Lower leg skin (tissue), 4 donors: ENCODE results near the gene SPATA31D3. TPM values are rescaled to one million over a fixed set of nuclear protein-coding genes. Genes with fewer than 3 reads are reported as not detected.

Experiments
- DNase-seq, 2 donors: peaks; one replicate each; pipeline ENCODE4 v3.0.0-alpha.2; 2019; ENCODE audit warnings: low spot score in 2 of 2
- H3K4me3 ChIP-seq: fragments of 200-600 bp; sonication (generic); 2 replicates; pipeline ENCODE4 v1.5.1; 2017; ENCODE audit warnings: mild to moderate bottlenecking, low read depth; ENCODE audit not compliant: poor library complexity, severe bottlenecking
- POLR2A ChIP-seq, 2 donors: fragments of 450-650 bp; IDR thresholded peaks; one replicate each; pipeline ENCODE4 v1.6.1; 2016 to 2017; ENCODE audit warnings: antibody characterized with exemption in 2 of 2, mild to moderate bottlenecking in 1 of 2, moderate library complexity in 1 of 2
- WGBS, 2 donors: methylation state at CpG; one replicate each; pipeline ENCODE4 v1.1.5; 2018; 5-methylcytosine and 5-hydroxymethylcytosine counted together
- intact Hi-C: fragments of 100-400 bp; cut with DNase I; formaldehyde crosslinking; loops from one replicate; pipeline ENCODE4 v1.15.0; 2023; ENCODE audit warnings: low total_unique reads
- total RNA-seq, 4 donors: library from RNA; depleted of rRNA; stranded (reverse); fragments of >200 nt; gene quantifications; one replicate each; pipeline ENCODE4 v1.1.0, GENCODE V29; 2016
- TF ChIP-seq, protein P1 (sequence below), 3 donors: fragments of 450-650 bp; IDR thresholded peaks; one replicate each; pipeline ENCODE4 v1.5.1; 2016; ENCODE audit warnings: antibody characterized with exemption in 3 of 3, mild to moderate bottlenecking in 3 of 3, moderate library complexity in 2 of 3

Gene SPATA31D3
- total RNA-seq, 4 donors from 2014 or later = not detected

- WGBS, 2 donors = 94 to 100% methylated on average over 1 of the region's 1 CpG
- no peak for TF ChIP-seq POLR2A (IDR thresholded peaks at IDR 0.05)
- TF ChIP-seq, protein P1, sequence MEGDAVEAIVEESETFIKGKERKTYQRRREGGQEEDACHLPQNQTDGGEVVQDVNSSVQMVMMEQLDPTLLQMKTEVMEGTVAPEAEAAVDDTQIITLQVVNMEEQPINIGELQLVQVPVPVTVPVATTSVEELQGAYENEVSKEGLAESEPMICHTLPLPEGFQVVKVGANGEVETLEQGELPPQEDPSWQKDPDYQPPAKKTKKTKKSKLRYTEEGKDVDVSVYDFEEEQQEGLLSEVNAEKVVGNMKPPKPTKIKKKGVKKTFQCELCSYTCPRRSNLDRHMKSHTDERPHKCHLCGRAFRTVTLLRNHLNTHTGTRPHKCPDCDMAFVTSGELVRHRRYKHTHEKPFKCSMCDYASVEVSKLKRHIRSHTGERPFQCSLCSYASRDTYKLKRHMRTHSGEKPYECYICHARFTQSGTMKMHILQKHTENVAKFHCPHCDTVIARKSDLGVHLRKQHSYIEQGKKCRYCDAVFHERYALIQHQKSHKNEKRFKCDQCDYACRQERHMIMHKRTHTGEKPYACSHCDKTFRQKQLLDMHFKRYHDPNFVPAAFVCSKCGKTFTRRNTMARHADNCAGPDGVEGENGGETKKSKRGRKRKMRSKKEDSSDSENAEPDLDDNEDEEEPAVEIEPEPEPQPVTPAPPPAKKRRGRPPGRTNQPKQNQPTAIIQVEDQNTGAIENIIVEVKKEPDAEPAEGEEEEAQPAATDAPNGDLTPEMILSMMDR (IDR thresholded peaks at IDR 0.05) = no peak
- H3K4me3 ChIP-seq = no peak overlapping the region
- intact Hi-C loops = no loop called here
- DNase-seq = no peak
Observed at GRCh38 chr9:81953096-81953495, 9.8 kb downstream of the SPATA31D3 start.

GRCh38 chr9:81955625-81956024 lies 12.3 kb downstream of the SPATA31D3 start:
- no peak for TF ChIP-seq POLR2A (IDR thresholded peaks at IDR 0.05)
- TF ChIP-seq, protein P1 (IDR thresholded peaks at IDR 0.05) = no peak
- DNase-seq = no peak
- intact Hi-C loops = no loop called here
- no peak overlapping the region for H3K4me3 ChIP-seq

DNA sequence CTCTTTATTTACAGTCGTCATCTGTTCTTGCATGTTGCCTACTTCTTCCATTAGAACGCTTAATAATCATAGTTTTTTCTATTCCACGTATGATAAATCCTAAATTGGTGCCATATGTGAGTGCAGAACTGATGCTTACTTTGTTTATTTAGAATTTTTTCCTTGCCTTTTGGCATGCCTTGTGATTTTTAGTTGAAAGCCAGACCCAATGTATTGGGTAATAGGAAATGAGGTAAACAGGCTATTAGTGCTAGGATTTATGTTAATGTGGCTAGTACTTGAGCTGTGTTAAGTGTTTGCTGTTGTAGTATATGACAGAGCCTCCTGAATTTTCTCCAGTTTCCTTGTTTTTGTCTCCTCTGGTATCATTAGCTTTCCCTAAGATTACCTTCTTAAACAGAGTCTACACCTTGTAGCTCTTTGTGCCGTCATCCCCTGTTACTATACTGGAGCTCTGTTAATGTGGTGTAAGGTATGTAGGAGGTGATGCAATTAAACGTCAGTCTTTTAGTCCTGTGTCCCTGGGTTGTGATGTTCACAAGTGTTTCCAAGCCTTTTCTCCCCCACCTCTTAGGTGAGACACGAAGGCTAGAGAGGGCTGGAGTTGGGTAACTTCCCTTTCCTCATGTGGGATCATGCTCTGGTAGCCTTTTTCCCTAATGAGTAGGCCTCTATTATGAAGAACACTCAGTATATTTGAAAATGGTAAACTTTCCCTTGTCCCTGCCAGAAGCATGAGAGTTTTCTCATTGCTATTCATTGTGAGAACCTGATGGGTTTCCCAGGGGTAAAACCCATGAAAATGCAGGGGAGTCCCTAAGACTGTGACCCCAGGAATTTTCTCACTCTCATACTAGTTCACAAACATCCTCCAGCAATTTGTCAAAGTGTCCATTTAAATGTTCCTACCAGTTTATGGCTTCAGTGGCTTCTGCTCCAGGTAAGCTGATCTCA lies 21.2 kb downstream of the SPATA31D3 start:
- 66 to 71% methylated on average over 6 of the region's 6 CpGs for WGBS, 2 donors
- no peak for TF ChIP-seq POLR2A (IDR thresholded peaks at IDR 0.05)
- TF ChIP-seq, protein P1 (IDR thresholded peaks at IDR 0.05) = no peak
- DNase-seq = no peak
- intact Hi-C loops = no loop called here
- no peak overlapping the region for H3K4me3 ChIP-seq

GRCh38 chr9:81968026-81968425 lies 24.7 kb downstream of the SPATA31D3 start:
- no peak for TF ChIP-seq POLR2A (IDR thresholded peaks at IDR 0.05)
- TF ChIP-seq, protein P1 (IDR thresholded peaks at IDR 0.05) = no peak
- 89 to 91% methylated on average over 3 of the region's 3 CpGs for WGBS, 2 donors
- intact Hi-C loops = no loop called here
- DNase-seq = no peak
- no peak overlapping the region for H3K4me3 ChIP-seq

DNA sequence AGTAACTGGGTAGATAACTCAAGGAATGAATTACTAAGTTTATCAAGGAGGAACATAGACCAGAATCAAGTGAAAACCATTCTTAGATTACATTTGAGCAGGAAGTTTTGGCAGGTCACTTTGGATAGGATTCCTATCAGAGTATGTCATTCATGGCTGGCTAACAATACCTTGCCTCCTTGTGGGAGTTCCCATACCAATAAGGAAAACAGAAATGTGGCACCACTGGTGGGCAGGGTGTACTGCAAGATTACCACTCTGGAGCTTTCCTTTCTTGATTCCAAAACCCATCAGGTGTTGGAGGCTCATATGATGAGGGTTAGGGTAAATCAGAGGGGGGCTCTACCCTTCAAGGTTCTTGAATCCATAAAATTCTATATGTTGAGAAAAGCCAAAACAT lies 26.7 kb downstream of the SPATA31D3 start:
- no peak for TF ChIP-seq POLR2A (IDR thresholded peaks at IDR 0.05)
- TF ChIP-seq, protein P1 (IDR thresholded peaks at IDR 0.05) = no peak
- no peak overlapping the region for H3K4me3 ChIP-seq
- intact Hi-C loops = no loop called here
- DNase-seq = no peak
